Purkinje cell (primary cell): Measurements from ENCODE around the gene HOOK1. TPM values are rescaled to one million over a fixed set of nuclear protein-coding genes. Genes with fewer than 3 reads are reported as not detected.

Experiments
- polyA plus RNA-seq: library from polyadenylated mRNA; unstranded; fragments of >200 nt; fragmentation: Nextera tagmentation; gene quantifications from 2 replicates; pipeline ENCODE4 v1.2.1, GENCODE V29; 2014

The HOOK1 gene
- 17.9 and 27.1 TPM in 2 replicates for polyA plus RNA-seq

GRCh38 chr1:59814901-59815825 lies at the start of gene HOOK1:
TSS of gene HOOK1 (plus strand) at chr1:59814949. CDS start at chr1:59815118, 169 bp downstream.

Other genes starting within 250 kb of the HOOK1 start
- 0.52 and 2.2 TPM in 2 replicates for gene CYP2J2, start 111.8 kb downstream of the HOOK1 start, polyA plus RNA-seq